A549 (cell line): ENCODE results near the gene ASCL5.

Experiments
- BHLHE40 ChIP-seq: IDR thresholded peaks from 2 replicates; pipeline ENCODE4 v1.6.1; 2012; ENCODE audit warnings: low read depth, low read length, inconsistent platforms
- EP300 ChIP-seq, 2 experiments: fragments of >200 bp; sonication (Bioruptor Twin); formaldehyde crosslinking; IDR thresholded peaks; 2 replicates in 1 of 2; 3 replicates in 1 of 2; pipeline ENCODE4 v1.6.1; 2016 to 2017
- GATA3 ChIP-seq: IDR thresholded peaks from 2 replicates; pipeline ENCODE4 v1.6.1; 2012; ENCODE audit warnings: borderline replicate concordance
- HOXA7 ChIP-seq: fragments of 250-450 bp; sonication (Bioruptor Pico); IDR thresholded peaks from 2 replicates; pipeline ENCODE4 v1.5.0; 2020; ENCODE audit warnings: mild to moderate bottlenecking, moderate library complexity
- JUNB ChIP-seq: fragments of >200 bp; sonication (Bioruptor Twin); formaldehyde crosslinking; IDR thresholded peaks from 2 replicates; pipeline ENCODE4 v1.6.1; 2016
- MYC ChIP-seq: IDR thresholded peaks from 2 replicates; pipeline ENCODE4 v1.6.1; 2012; ENCODE audit warnings: mild to moderate bottlenecking, inconsistent platforms, low read length, improper control_type of control experiment, borderline replicate concordance
- PHF8 ChIP-seq: fragments of 200-600 bp; sonication (generic); IDR thresholded peaks from 2 replicates; pipeline ENCODE4 v1.6.1; 2016; ENCODE audit warnings: low read depth, mild to moderate bottlenecking, antibody characterized with exemption, moderate library complexity, borderline replicate concordance
- POLR2A ChIP-seq: IDR thresholded peaks from 2 replicates; pipeline ENCODE4 v1.6.1; 2012; ENCODE audit warnings: mild to moderate bottlenecking, low read length
- RCOR1 ChIP-seq: fragments of 150-350 bp; IDR thresholded peaks from 2 replicates; pipeline ENCODE4 v1.6.1; 2014; ENCODE audit warnings: antibody characterized with exemption, low read length, low read depth
- SMC3 ChIP-seq: fragments of >200 bp; sonication (Bioruptor Twin); formaldehyde crosslinking; IDR thresholded peaks from 3 replicates; pipeline ENCODE4 v1.6.1; 2018; ENCODE audit warnings: inconsistent platforms
- SREBF2 ChIP-seq: fragments of 450-650 bp; IDR thresholded peaks from 2 replicates; pipeline ENCODE4 v1.6.1; 2014; ENCODE audit warnings: mild to moderate bottlenecking, moderate library complexity
- USF2 ChIP-seq: fragments of 450-650 bp; IDR thresholded peaks from 2 replicates; pipeline ENCODE4 v1.6.1; 2014; ENCODE audit warnings: antibody characterized with exemption
- ZFP36 ChIP-seq: fragments of 450-650 bp; IDR thresholded peaks from 2 replicates; pipeline ENCODE4 v1.6.1; 2014; ENCODE audit warnings: borderline replicate concordance; ENCODE audit not compliant: partially characterized antibody
- TF ChIP-seq, protein P1 (sequence below): fragments of >200 bp; sonication (Bioruptor Twin); formaldehyde crosslinking; IDR thresholded peaks from 3 replicates; pipeline ENCODE4 v1.5.1; 2016

GRCh38 chr1:201114245-201115131 lies 12.5 kb downstream of the ASCL5 start:
- TF ChIP-seq, protein P1, sequence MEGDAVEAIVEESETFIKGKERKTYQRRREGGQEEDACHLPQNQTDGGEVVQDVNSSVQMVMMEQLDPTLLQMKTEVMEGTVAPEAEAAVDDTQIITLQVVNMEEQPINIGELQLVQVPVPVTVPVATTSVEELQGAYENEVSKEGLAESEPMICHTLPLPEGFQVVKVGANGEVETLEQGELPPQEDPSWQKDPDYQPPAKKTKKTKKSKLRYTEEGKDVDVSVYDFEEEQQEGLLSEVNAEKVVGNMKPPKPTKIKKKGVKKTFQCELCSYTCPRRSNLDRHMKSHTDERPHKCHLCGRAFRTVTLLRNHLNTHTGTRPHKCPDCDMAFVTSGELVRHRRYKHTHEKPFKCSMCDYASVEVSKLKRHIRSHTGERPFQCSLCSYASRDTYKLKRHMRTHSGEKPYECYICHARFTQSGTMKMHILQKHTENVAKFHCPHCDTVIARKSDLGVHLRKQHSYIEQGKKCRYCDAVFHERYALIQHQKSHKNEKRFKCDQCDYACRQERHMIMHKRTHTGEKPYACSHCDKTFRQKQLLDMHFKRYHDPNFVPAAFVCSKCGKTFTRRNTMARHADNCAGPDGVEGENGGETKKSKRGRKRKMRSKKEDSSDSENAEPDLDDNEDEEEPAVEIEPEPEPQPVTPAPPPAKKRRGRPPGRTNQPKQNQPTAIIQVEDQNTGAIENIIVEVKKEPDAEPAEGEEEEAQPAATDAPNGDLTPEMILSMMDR: peak; percentile 84
- TF ChIP-seq RCOR1 (no peak), MYC (peak; percentile 75; the same call in 1 of the 2 replicates), JUNB (no peak), BHLHE40 (no peak), GATA3 (no peak), POLR2A (peak; percentile 78), HOXA7 (CRISPR knock-in tag) (no peak), SREBF2 (no peak), PHF8 (peak; percentile 56; the same call in 1 of the 2 replicates), EP300 (IDR thresholded peaks at IDR 0.05) (no peak), USF2 (no peak), ZFP36 (no peak), SMC3 (peak; percentile 86)
